HUDEP-2 (cell line): ENCODE results near the gene PIK3CB.
"Not testable (repeated sequence)": the region's sequence is repeated elsewhere in the genome, so short reads cannot be mapped to it uniquely, and the experiment has no call there.

Source experiments
- DNase-seq, 76 experiments: peaks; one replicate each; lab custom pipeline; 2025; ENCODE audit not compliant: unreplicated experiment in 76 of 76; lab: John Stamatoyannopoulos, UW

The PIK3CB gene

GRCh38 chr3:138688871-138689299 lies 145.8 kb downstream of the PIK3CB start:
- no peak for DNase-seq

- no peak for DNase-seq
Measured at GRCh38 chr3:138687236-138687635, 147.5 kb downstream of the PIK3CB start.

GRCh38 chr3:138686771-138687221 lies 147.9 kb downstream of the PIK3CB start:
- peak in 4 of 76 experiments; percentile 1 to 33 (median 14) for DNase-seq

GRCh38 chr3:138684396-138684795 lies 150.3 kb downstream of the PIK3CB start:
- DNase-seq: no peak

GRCh38 chr3:138682648-138683047 lies 152.1 kb downstream of the PIK3CB start:
- DNase-seq: no peak

- DNase-seq: no peak
Measured at GRCh38 chr3:138681463-138682220, 153.1 kb downstream of the PIK3CB start.

- DNase-seq: not testable (repeated sequence)
Measured at GRCh38 chr3:138680974-138681373, 153.8 kb downstream of the PIK3CB start.

GRCh38 chr3:138678874-138679392 lies 155.8 kb downstream of the PIK3CB start:
- no peak for DNase-seq

GRCh38 chr3:138678086-138678485 lies 156.6 kb downstream of the PIK3CB start:
- DNase-seq: no peak

GRCh38 chr3:138675393-138675792 lies 159.3 kb downstream of the PIK3CB start:
- DNase-seq: no peak

- no peak for DNase-seq
Measured at GRCh38 chr3:138673641-138674530, 160.8 kb downstream of the PIK3CB start.

GRCh38 chr3:138670407-138670806 lies 164.3 kb downstream of the PIK3CB start:
- no peak for DNase-seq

GRCh38 chr3:138668107-138668506 lies 166.6 kb downstream of the PIK3CB start:
- DNase-seq: no peak

GRCh38 chr3:138657508-138657907 lies 177.2 kb downstream of the PIK3CB start:
- no peak for DNase-seq

- peak in 8 of 76 experiments; percentile 0 to 11 (median 2) for DNase-seq
Measured at GRCh38 chr3:138653567-138653966, 181.2 kb downstream of the PIK3CB start.

GRCh38 chr3:138649134-138649533 lies 185.6 kb downstream of the PIK3CB start:
- no peak for DNase-seq

GRCh38 chr3:138646513-138646912 lies 188.2 kb downstream of the PIK3CB start:
- no peak for DNase-seq

GRCh38 chr3:138646008-138646407 lies 188.7 kb downstream of the PIK3CB start:
- DNase-seq: no peak

GRCh38 chr3:138642927-138643253 lies 191.8 kb downstream of the PIK3CB start:
- DNase-seq: no peak

GRCh38 chr3:138642226-138642926 lies 192.4 kb downstream of the PIK3CB start:
- no peak for DNase-seq

- peak in 1 of 76 experiments; percentile 9 for DNase-seq
Measured at GRCh38 chr3:138640537-138640936, 194.2 kb downstream of the PIK3CB start.
